Mesothelial cell of epicardium (in vitro differentiated cells): Measurements from ENCODE around the gene NAV3. TPM values are rescaled to one million over a fixed set of nuclear protein-coding genes. Genes with fewer than 3 reads are reported as not detected.

Experiments used
- DNase-seq, 2 experiments: peaks; one replicate each; pipeline ENCODE4 v3.0.0; 2021; ENCODE audit warnings: low spot score in 2 of 2; ENCODE audit not compliant: unreplicated experiment in 2 of 2
- H3K27ac Mint-ChIP-seq: 2 replicates; pipeline ENCODE4 v1.8.0; 2021; ENCODE audit warnings: mixed read lengths
- H3K27me3 Mint-ChIP-seq: 2 replicates; pipeline ENCODE4 v1.8.0; 2021; ENCODE audit warnings: low read depth, mixed read lengths
- H3K36me3 Mint-ChIP-seq: 2 replicates; pipeline ENCODE4 v1.8.0; 2021; ENCODE audit warnings: mixed read lengths
- H3K4me1 Mint-ChIP-seq: 2 replicates; pipeline ENCODE4 v1.8.0; 2021; ENCODE audit warnings: mixed read lengths
- H3K4me3 Mint-ChIP-seq: 2 replicates; pipeline ENCODE4 v1.8.0; 2021; ENCODE audit warnings: mild to moderate bottlenecking, moderate library complexity, mixed read lengths
- H3K9me3 Mint-ChIP-seq: 2 replicates; pipeline ENCODE4 v1.8.0; 2021; ENCODE audit warnings: mixed read lengths
- total RNA-seq: library from RNA; stranded (reverse); gene quantifications from 3 replicates; pipeline ENCODE4 v1.2.1, GENCODE V29; 2021
- TF ChIP-seq, protein P1 (sequence below): fragments of 200-600 bp; sonication (generic); IDR thresholded peaks from one replicate; pipeline ENCODE4 v1.5.0; 2021; ENCODE audit warnings: antibody characterized with exemption; ENCODE audit not compliant: unreplicated experiment

Gene NAV3
- total RNA-seq, 1 donor from 2014 or later, result 28.7 TPM

DNA sequence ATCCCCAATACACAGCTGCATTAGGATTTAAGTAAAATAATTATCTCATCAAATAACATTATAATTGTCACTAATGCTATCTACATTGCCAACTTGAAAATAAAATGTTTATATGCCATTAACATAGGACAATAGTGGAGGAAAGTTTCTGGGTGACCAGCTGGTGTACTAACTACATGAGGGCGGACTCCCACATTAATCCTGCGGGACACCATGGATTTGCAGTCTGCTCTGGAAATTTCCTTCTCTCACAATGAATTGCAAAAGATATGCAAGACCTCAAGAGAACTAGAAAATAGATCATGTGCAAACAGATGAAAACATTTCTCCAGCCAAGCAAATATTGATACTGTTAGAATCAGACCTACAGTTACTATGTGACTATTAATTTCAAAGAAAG is 390.1 kb downstream of the NAV3 start:
- Mint-ChIP-seq H3K4me1 (no peaks in the 10 kb centered on the region), H3K36me3 (no peaks in the 10 kb centered on the region), H3K4me3 (no peak overlapping the region), H3K9me3 (peaks cover 6% of the 10 kb centered on the region), H3K27me3 (no peaks in the 10 kb centered on the region), H3K27ac (no peak overlapping the region)
- DNase-seq, result no peak
- TF ChIP-seq, protein P1, sequence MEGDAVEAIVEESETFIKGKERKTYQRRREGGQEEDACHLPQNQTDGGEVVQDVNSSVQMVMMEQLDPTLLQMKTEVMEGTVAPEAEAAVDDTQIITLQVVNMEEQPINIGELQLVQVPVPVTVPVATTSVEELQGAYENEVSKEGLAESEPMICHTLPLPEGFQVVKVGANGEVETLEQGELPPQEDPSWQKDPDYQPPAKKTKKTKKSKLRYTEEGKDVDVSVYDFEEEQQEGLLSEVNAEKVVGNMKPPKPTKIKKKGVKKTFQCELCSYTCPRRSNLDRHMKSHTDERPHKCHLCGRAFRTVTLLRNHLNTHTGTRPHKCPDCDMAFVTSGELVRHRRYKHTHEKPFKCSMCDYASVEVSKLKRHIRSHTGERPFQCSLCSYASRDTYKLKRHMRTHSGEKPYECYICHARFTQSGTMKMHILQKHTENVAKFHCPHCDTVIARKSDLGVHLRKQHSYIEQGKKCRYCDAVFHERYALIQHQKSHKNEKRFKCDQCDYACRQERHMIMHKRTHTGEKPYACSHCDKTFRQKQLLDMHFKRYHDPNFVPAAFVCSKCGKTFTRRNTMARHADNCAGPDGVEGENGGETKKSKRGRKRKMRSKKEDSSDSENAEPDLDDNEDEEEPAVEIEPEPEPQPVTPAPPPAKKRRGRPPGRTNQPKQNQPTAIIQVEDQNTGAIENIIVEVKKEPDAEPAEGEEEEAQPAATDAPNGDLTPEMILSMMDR, result no peak

DNA sequence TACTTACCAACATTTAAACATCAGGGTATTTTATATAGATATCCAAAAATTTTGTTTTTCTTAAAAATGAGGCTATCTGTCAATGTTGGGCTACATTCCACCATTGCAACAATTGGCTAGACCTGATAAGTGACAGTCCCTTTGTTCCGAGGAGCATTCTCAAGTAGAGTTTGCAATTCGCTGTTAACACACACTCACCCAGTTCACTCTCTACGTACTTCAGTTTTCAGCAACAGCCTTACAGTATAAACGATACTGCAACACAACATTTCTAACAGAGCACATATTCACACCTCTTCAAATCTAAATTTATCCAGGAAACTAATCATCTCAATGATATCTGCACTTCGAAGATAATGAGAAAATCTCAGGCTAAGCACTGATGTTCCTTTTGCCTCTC is 393.5 kb downstream of the NAV3 start:
- Mint-ChIP-seq H3K4me3 (no peak overlapping the region), H3K36me3 (no peaks in the 10 kb centered on the region), H3K9me3 (peaks cover 6% of the 10 kb centered on the region), H3K27ac (no peak overlapping the region), H3K27me3 (no peaks in the 10 kb centered on the region), H3K4me1 (peaks cover 5% of the 10 kb centered on the region)
- TF ChIP-seq, protein P1, result no peak
- no peak for DNase-seq

DNA sequence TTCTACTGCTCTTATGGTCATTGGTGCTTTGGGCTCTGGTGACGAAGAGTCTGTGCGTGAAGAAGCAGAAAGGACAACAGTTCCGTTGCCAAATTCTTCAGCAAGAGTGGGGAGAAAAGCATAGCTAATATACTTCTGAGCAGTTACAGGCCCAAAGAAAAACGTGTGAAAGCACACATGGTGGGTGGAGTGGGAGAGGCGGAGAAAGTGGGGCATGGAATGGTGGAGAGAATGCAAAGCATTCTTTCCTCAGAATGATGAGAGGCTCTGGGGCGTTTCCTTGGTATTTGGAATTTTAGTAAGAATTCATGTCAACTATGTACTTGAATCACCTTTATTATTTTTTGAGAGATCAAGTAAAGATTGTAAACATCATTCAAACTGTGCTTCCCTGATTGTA is 396.1 kb downstream of the NAV3 start:
- Mint-ChIP-seq H3K9me3 (peaks cover 6% of the 10 kb centered on the region), H3K36me3 (no peaks in the 10 kb centered on the region), H3K4me1 (peaks cover 9% of the 10 kb centered on the region), H3K27ac (peak overlapping the region; percentile 39), H3K27me3 (no peaks in the 10 kb centered on the region), H3K4me3 (no peak overlapping the region)
- TF ChIP-seq, protein P1, result no peak
- no peak for DNase-seq

GRCh38 chr12:78229591-78230101 is 399.0 kb downstream of the NAV3 start:
- TF ChIP-seq, protein P1, result peak; percentile 83
- Mint-ChIP-seq H3K27ac (no peak overlapping the region), H3K27me3 (no peaks in the 10 kb centered on the region), H3K4me3 (no peak overlapping the region), H3K36me3 (no peaks in the 10 kb centered on the region), H3K4me1 (peaks cover 9% of the 10 kb centered on the region), H3K9me3 (no peaks in the 10 kb centered on the region)
- DNase-seq, result no peak

DNA sequence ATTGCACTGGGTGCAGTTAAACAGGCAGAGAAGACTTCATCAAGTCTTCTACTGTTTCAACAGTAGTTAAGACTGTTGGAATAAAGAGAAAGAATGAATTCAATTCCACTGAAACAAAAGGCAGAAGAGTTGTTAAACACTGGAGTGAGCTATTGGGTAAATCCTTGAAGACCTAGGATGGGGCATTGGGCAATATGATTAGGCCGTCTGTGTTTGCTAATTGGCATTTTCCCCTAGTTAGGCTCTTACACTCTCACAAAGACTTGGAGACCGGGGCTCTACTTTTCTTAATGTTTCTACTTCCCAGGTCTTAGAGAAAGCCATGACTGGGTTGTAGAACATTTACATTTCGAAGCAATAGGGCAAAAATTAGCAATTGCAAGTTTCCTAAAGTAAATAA is 402.1 kb downstream of the NAV3 start:
- H3K4me3 Mint-ChIP-seq, result no peak overlapping the region
- no peak for DNase-seq
- no peak overlapping the region for H3K27ac Mint-ChIP-seq
- H3K9me3 Mint-ChIP-seq, result no peaks in the 10 kb centered on the region
- H3K27me3 Mint-ChIP-seq, result no peaks in the 10 kb centered on the region
- TF ChIP-seq, protein P1, result no peak
- H3K4me1 Mint-ChIP-seq, result peaks cover 4% of the 10 kb centered on the region
- no peaks in the 10 kb centered on the region for H3K36me3 Mint-ChIP-seq

- Mint-ChIP-seq H3K9me3 (no peaks in the 10 kb centered on the region), H3K27me3 (no peaks in the 10 kb centered on the region), H3K4me3 (no peak overlapping the region), H3K27ac (no peak overlapping the region), H3K4me1 (no peaks in the 10 kb centered on the region), H3K36me3 (no peaks in the 10 kb centered on the region)
- no peak for DNase-seq
- TF ChIP-seq, protein P1, result no peak
Observed at GRCh38 chr12:78236264-78236663, 405.6 kb downstream of the NAV3 start.
